Kidney epithelial cell (primary cell): ENCODE data around the gene CTNNA3. TPM values are rescaled to one million over a fixed set of nuclear protein-coding genes. Genes with fewer than 3 reads are reported as not detected.
"Not testable (repeated sequence)": the region's sequence is repeated elsewhere in the genome, so short reads cannot be mapped to it uniquely, and the experiment has no call there.

Experiments
- DNase-seq: peaks from one replicate; pipeline ENCODE4 v3.0.0-alpha.2; 2010; ENCODE audit warnings: low read depth
- H3K27me3 ChIP-seq: 2 replicates; pipeline ENCODE4 v1.6.0; 2011; ENCODE audit warnings: low read length; ENCODE audit not compliant: control insufficient read depth, insufficient read depth
- H3K36me3 ChIP-seq: 2 replicates; pipeline ENCODE4 v1.5.1; 2011; ENCODE audit warnings: low read length; ENCODE audit not compliant: control insufficient read depth, insufficient read depth
- H3K4me3 ChIP-seq: 2 replicates; pipeline ENCODE4 v1.5.1; 2011; ENCODE audit warnings: low read depth, mild to moderate bottlenecking, control low read depth, low read length
- total RNA-seq: library from RNA; depleted of rRNA; stranded (reverse); fragments of >200 nt; gene quantifications from 2 replicates; pipeline ENCODE4 v1.2.3, GENCODE V29; 2015
- TF ChIP-seq, protein P1 (sequence below): IDR thresholded peaks from 2 replicates; pipeline ENCODE4 v1.5.1; 2011; ENCODE audit warnings: mild to moderate bottlenecking, moderate library complexity, low read length, control low read depth, inconsistent platforms; ENCODE audit not compliant: insufficient read depth, poor library complexity, severe bottlenecking

CTNNA3 gene
- total RNA-seq, 1 donor from 2014 or later: 0.79 TPM

DNA sequence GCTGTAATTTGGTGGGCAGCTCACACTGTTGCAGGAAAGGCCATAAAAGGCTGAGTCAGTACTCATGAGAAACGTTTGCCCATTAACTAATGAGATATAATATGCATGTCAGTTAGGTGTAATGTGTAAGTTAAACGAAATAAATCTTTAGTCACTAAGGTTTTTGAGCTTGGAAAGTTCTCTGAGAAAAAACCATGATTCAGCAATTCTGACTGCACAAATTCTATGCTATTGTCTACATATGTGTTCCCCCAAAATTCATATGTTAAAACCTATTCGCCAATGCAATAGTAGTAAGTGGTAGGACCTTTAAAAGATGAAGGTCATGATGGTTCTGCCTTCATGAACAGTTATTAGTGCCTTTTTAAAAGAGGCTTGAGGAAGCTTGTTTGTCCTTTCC, 1329.8 kb downstream of the CTNNA3 start:
- H3K4me3 ChIP-seq: no peak overlapping the region
- no peak for DNase-seq
- H3K36me3 ChIP-seq: no peaks in the 10 kb centered on the region
- TF ChIP-seq, protein P1, sequence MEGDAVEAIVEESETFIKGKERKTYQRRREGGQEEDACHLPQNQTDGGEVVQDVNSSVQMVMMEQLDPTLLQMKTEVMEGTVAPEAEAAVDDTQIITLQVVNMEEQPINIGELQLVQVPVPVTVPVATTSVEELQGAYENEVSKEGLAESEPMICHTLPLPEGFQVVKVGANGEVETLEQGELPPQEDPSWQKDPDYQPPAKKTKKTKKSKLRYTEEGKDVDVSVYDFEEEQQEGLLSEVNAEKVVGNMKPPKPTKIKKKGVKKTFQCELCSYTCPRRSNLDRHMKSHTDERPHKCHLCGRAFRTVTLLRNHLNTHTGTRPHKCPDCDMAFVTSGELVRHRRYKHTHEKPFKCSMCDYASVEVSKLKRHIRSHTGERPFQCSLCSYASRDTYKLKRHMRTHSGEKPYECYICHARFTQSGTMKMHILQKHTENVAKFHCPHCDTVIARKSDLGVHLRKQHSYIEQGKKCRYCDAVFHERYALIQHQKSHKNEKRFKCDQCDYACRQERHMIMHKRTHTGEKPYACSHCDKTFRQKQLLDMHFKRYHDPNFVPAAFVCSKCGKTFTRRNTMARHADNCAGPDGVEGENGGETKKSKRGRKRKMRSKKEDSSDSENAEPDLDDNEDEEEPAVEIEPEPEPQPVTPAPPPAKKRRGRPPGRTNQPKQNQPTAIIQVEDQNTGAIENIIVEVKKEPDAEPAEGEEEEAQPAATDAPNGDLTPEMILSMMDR: no peak
- H3K27me3 ChIP-seq: no peaks in the 10 kb centered on the region

DNA sequence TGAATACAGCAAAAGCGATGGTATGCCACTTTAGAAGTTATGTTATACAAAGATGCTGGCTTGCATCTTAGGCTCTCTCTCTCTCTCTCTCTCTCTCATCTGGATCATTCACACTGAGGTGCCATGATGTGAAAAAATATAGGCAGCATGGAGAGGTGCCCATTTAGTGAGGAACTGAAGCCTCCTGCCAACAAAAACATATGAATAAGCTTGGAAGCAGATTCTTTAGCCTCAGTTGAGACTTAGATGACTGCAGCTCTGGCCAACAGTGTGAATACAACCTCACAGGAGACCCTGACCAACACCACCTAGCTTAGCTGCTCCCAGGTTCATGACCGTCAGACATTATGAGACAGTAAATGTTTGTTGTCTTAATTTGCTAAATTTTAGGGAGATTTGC, 1330.3 kb downstream of the CTNNA3 start:
- Histone ChIP-seq H3K4me3 (no peak overlapping the region), H3K36me3 (no peaks in the 10 kb centered on the region), H3K27me3 (no peaks in the 10 kb centered on the region)
- DNase-seq: no peak
- TF ChIP-seq, protein P1: no peak

DNA sequence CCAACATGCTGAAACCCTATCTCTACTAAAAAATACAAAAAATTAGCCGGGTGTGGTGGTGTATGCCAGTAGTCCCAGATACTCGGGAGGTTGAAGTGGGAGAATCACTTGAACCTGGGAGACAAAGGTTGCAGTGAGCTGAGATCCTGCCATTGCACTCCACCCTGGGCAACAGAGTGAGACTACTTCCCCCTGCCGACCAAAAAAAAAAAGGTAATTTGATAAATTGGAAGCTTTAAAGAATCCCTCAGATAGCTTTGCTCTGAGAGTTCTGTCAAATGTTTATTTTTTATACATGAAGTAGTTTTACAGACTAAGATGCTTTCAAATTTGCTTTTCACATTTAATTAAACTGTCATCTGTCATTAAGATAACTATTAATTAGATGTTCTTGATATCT, 1333.5 kb downstream of the CTNNA3 start:
- Histone ChIP-seq H3K27me3 (no peaks in the 10 kb centered on the region), H3K4me3 (no peak overlapping the region), H3K36me3 (no peaks in the 10 kb centered on the region)
- no peak for DNase-seq
- TF ChIP-seq, protein P1: no peak

DNA sequence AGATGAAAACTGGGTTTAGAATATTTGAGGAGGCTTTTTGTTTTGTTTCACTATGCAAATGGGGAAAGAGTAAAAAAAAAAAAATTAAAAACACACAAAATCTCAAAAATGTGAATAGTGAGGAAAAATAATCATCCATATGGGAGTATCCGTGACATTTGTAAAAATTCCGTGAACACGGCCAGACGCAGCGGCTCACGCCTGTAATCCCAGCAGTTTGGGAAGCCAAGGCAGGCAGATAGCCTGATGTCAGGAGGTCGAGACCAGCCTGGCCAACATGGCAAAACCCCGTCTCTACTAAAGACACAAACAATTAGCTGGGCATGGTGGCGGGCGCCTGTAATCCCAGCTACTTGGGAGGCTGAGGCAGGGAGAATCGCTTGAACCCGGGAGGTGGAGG, 1342.2 kb downstream of the CTNNA3 start:
- H3K36me3 ChIP-seq, DNase-seq, H3K4me3 ChIP-seq, H3K27me3 ChIP-seq: not testable (repeated sequence)

DNA sequence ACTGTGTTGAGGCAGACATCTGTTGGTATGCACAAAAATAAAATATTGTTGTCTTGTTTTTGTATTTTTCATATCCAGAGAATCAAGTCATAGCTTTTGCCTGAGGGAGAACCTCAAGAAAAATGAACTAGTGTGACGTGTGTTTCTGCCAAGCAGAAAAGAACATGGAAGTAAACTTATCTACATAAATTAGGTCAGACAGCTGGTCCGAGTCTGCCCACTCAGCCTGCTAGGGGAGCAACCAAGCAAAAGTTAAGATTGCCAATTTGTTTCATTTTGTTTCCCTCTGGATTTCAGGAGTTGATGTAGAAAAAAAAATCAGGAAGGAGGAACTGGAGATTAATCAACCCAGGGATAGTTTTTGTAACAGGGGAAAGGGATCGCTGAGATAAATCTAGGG, 1342.6 kb downstream of the CTNNA3 start:
- Histone ChIP-seq H3K4me3 (no peak overlapping the region), H3K27me3 (no peaks in the 10 kb centered on the region), H3K36me3 (no peaks in the 10 kb centered on the region)
- TF ChIP-seq, protein P1: no peak
- no peak for DNase-seq

DNA sequence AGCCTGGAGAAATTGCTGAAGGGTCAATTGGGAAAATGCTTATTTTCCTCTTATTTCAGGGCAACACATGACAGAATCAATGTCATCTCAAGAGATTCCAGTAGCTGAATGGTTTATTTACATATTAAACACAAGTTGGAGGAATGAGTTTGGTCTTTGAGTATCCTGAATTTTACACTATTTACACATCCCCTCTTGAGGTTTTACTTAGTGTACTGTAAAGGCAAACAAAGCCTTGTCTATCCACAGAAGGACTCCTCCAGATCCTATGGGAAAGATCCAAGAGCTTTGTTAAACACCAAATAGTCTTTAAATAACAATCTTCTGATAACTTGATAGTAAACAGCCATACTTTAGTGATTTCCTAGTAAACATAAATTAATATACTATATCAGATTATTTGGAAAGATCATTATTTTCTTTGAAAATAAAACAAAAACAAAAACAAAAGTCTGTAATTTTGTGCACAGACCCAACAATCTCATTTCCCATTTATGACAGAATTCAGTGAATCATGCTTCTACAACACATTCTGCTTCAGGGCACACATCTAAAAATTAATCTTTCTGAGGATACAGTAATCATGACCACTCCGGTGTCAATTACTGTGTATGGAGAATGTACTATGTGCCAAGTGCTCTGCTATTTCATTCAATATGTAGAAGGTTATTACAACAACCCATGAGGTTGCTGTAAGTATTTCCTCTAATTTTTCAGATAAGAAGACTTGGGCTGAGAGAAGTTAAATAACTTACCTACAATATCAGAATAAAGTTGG, 1345.2 kb downstream of the CTNNA3 start:
- DNase-seq: no peak
- no peaks in the 10 kb centered on the region for H3K36me3 ChIP-seq
- TF ChIP-seq, protein P1: no peak
- no peak overlapping the region for H3K4me3 ChIP-seq
- H3K27me3 ChIP-seq: no peaks in the 10 kb centered on the region
